H9 (cell line): ENCODE results near the gene U2AF1L4. TPM values are rescaled to one million over a fixed set of nuclear protein-coding genes. Genes with fewer than 3 reads are reported as not detected.

Experiments used
- DNase-seq: peaks from one replicate; pipeline ENCODE4 v3.0.0-alpha.2; 2017
- H2AFZ ChIP-seq: one replicate; pipeline ENCODE4 v1.6.1; 2013; ENCODE audit warnings: mild to moderate bottlenecking, low read length, control low read depth, moderate library complexity
- H2AK5ac ChIP-seq: 2 replicates; pipeline ENCODE4 v1.6.1; 2013; ENCODE audit warnings: low read length, control low read depth, mixed read lengths; ENCODE audit not compliant: insufficient read length
- H2BK120ac ChIP-seq: one replicate; pipeline ENCODE4 v1.6.1; 2013; ENCODE audit warnings: low read depth, mild to moderate bottlenecking, low read length, control low read depth, inconsistent platforms; ENCODE audit not compliant: poor library complexity, severe bottlenecking
- H2BK12ac ChIP-seq: 2 replicates; pipeline ENCODE4 v1.6.1; 2013; ENCODE audit warnings: low read length, control low read depth, mixed read lengths, low read depth; ENCODE audit not compliant: insufficient read length
- H2BK15ac ChIP-seq: 2 replicates; pipeline ENCODE4 v1.6.1; 2013; ENCODE audit warnings: low read depth, low read length, control low read depth
- H2BK20ac ChIP-seq: one replicate; pipeline ENCODE4 v1.6.1; 2013; ENCODE audit warnings: low read depth, mild to moderate bottlenecking, low read length, control low read depth, inconsistent platforms; ENCODE audit not compliant: poor library complexity, severe bottlenecking
- H2BK5ac ChIP-seq: 2 replicates; pipeline ENCODE4 v1.6.1; 2013; ENCODE audit warnings: low read length, control low read depth, mixed read lengths; ENCODE audit not compliant: insufficient read length
- H3K14ac ChIP-seq: 2 replicates; pipeline ENCODE4 v1.6.1; 2013; ENCODE audit warnings: low read length, control low read depth; ENCODE audit not compliant: insufficient read depth
- H3K18ac ChIP-seq: 2 replicates; pipeline ENCODE4 v1.6.1; 2013; ENCODE audit warnings: low read depth, mild to moderate bottlenecking, mixed read lengths, low read length, control low read depth; ENCODE audit not compliant: insufficient read length
- H3K23ac ChIP-seq: 2 replicates; pipeline ENCODE4 v1.6.1; 2013; ENCODE audit warnings: low read length, control low read depth, mixed read lengths, low read depth; ENCODE audit not compliant: insufficient read length
- H3K23me2 ChIP-seq: 2 replicates; pipeline ENCODE4 v1.6.1; 2013; ENCODE audit warnings: low read depth, mild to moderate bottlenecking, mixed read lengths, low read length, control low read depth; ENCODE audit not compliant: insufficient read length, poor library complexity, severe bottlenecking
- H3K27ac ChIP-seq: 2 replicates; pipeline ENCODE4 v1.5.1; 2013; ENCODE audit warnings: low read length, control low read depth, mixed read lengths, low read depth; ENCODE audit not compliant: insufficient read length
- H3K27me3 ChIP-seq: 2 replicates; pipeline ENCODE4 v1.6.1; 2013; ENCODE audit warnings: low read length, control low read depth, inconsistent platforms; ENCODE audit not compliant: insufficient read depth
- H3K4ac ChIP-seq: 2 replicates; pipeline ENCODE4 v1.6.1; 2013; ENCODE audit warnings: low read depth, mild to moderate bottlenecking, control low read depth, inconsistent platforms, low read length, moderate library complexity
- H3K4me1 ChIP-seq: 2 replicates; pipeline ENCODE4 v1.6.1; 2013; ENCODE audit warnings: low read length, control low read depth, inconsistent platforms; ENCODE audit not compliant: insufficient read depth
- H3K4me2 ChIP-seq: 2 replicates; pipeline ENCODE4 v1.6.1; 2013; ENCODE audit warnings: low read length, control low read depth, mixed read lengths; ENCODE audit not compliant: insufficient read length, insufficient read depth
- H3K56ac ChIP-seq: 2 replicates; pipeline ENCODE4 v1.6.1; 2013; ENCODE audit warnings: low read depth, mild to moderate bottlenecking, mixed read lengths, low read length, control low read depth; ENCODE audit not compliant: insufficient read length
- H3K79me1 ChIP-seq: 2 replicates; pipeline ENCODE4 v1.6.1; 2013; ENCODE audit warnings: low read depth, mild to moderate bottlenecking, moderate library complexity, low read length, control low read depth, inconsistent platforms; ENCODE audit not compliant: insufficient read depth, poor library complexity, severe bottlenecking
- H3K79me2 ChIP-seq: 2 replicates; pipeline ENCODE4 v1.6.1; 2013; ENCODE audit warnings: low read length, control low read depth, inconsistent platforms; ENCODE audit not compliant: insufficient read depth
- H3K9ac ChIP-seq: 2 replicates; pipeline ENCODE4 v1.6.1; 2013; ENCODE audit warnings: low read length, control low read depth, mixed read lengths; ENCODE audit not compliant: insufficient read length; ENCODE audit errors: extremely low read depth
- H3K9me3 ChIP-seq: one replicate; pipeline ENCODE4 v1.6.1; 2013; ENCODE audit warnings: low read depth, low read length, inconsistent platforms; ENCODE audit not compliant: control insufficient read depth
- H3T11ph ChIP-seq: one replicate; pipeline ENCODE4 v1.6.1; 2013; ENCODE audit warnings: mild to moderate bottlenecking, low read length, control low read depth, inconsistent platforms
- H4K20me1 ChIP-seq: one replicate; pipeline ENCODE4 v1.6.1; 2013; ENCODE audit not compliant: control insufficient read depth, insufficient read length, insufficient read depth
- H4K5ac ChIP-seq: 2 replicates; pipeline ENCODE4 v1.6.1; 2013; ENCODE audit warnings: low read depth, mild to moderate bottlenecking, mixed read lengths, low read length, control low read depth; ENCODE audit not compliant: insufficient read length
- H4K8ac ChIP-seq: replicated peaks from 2 replicates; pipeline ENCODE4 v1.6.1; 2013; ENCODE audit warnings: low read length, control low read depth, mixed read lengths, low read depth; ENCODE audit not compliant: insufficient read length
- H4K91ac ChIP-seq: 2 replicates; pipeline ENCODE4 v1.6.1; 2013; ENCODE audit warnings: low read depth, mild to moderate bottlenecking, moderate library complexity, mixed read lengths, low read length, control low read depth; ENCODE audit not compliant: insufficient read length
- H3K27ac Mint-ChIP-seq, 3 experiments: 2 replicates in 2 of 3; 3 replicates in 1 of 3; pipeline ENCODE4 v1.8.0; 2020 to 2021; ENCODE audit warnings: mixed read lengths in 3 of 3, mild to moderate bottlenecking in 1 of 3, moderate library complexity in 1 of 3
- H3K27me3 Mint-ChIP-seq: 2 replicates; pipeline ENCODE4 v1.8.0; 2021; ENCODE audit warnings: low read depth, mild to moderate bottlenecking, moderate library complexity, mixed read lengths
- H3K36me3 Mint-ChIP-seq, 3 experiments: 2 replicates in 2 of 3; 3 replicates in 1 of 3; pipeline ENCODE4 v1.8.0; 2020 to 2021; ENCODE audit warnings: low read depth in 3 of 3, mixed read lengths in 3 of 3; ENCODE audit not compliant: insufficient read depth in 1 of 3
- H3K4me1 Mint-ChIP-seq, 2 experiments: 2 replicates each; pipeline ENCODE4 v1.8.0; 2020; ENCODE audit warnings: mixed read lengths in 2 of 2
- H3K4me3 Mint-ChIP-seq, 2 experiments: 2 replicates in 1 of 2; 3 replicates in 1 of 2; pipeline ENCODE4 v1.8.0; 2020 to 2021; ENCODE audit warnings: mild to moderate bottlenecking in 2 of 2, mixed read lengths in 2 of 2, moderate library complexity in 1 of 2
- H3K9me3 Mint-ChIP-seq, 2 experiments: 2 replicates in 1 of 2; 3 replicates in 1 of 2; pipeline ENCODE4 v1.8.0; 2020; ENCODE audit warnings: mild to moderate bottlenecking in 2 of 2, mixed read lengths in 2 of 2, moderate library complexity in 1 of 2
- WGBS: extraction: QIAGEN DNeasy Blood & Tissue Kit; methylation state at CpG from one replicate; pipeline ENCODE4 v1.1.7; 2013; ENCODE audit warnings: missing lambda C conversion rate, low lambda C conversion rate, mixed read lengths; ENCODE audit not compliant: insufficient read length; ENCODE audit errors: extremely low coverage; 5-methylcytosine and 5-hydroxymethylcytosine counted together
- total RNA-seq: library from RNA; stranded (reverse); gene quantifications from 2 replicates; pipeline ENCODE4 v1.2.1, GENCODE V29; 2021
- TF ChIP-seq, protein P1 (sequence below): fragments of 200-600 bp; sonication (generic); conservative IDR thresholded peaks from 3 replicates; pipeline ENCODE4 v1.8.0; 2021; ENCODE audit warnings: antibody characterized with exemption, mild to moderate bottlenecking

Gene U2AF1L4
- total RNA-seq, 1 experiment from 2014 or later, result 16.8 TPM

DNA sequence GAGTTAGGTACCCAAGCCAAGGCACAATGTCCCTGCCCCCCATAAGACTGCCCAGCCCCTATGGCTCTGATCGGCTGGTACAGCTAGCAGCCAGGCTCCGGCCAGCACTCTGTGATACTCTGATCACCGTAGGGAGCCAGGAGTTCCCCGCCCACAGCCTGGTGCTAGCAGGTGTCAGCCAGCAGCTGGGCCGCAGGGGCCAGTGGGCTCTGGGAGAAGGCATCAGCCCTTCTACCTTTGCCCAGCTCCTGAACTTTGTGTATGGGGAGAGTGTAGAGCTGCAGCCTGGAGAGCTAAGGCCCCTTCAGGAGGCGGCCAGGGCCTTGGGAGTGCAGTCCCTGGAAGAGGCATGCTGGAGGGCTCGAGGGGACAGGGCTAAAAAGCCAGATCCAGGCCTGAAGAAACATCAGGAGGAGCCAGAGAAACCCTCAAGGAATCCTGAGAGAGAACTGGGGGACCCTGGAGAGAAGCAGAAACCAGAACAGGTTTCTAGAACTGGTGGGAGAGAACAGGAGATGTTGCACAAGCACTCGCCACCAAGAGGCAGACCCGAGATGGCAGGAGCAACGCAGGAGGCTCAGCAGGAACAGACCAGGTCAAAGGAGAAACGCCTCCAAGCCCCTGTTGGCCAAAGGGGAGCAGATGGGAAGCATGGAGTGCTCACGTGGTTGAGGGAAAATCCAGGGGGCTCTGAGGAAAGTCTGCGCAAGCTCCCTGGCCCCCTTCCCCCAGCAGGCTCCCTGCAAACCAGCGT is 30.4 kb downstream of the U2AF1L4 start:
- Histone ChIP-seq H3K79me2 (peaks cover 11% of the 10 kb centered on the region; the same call in 1 of the 2 replicates), H3K14ac (no peak overlapping the region), H4K5ac (no peak overlapping the region), H2BK5ac (no peak overlapping the region), H4K20me1 (peaks cover 6% of the 10 kb centered on the region), H4K8ac (no peak overlapping the region), H2AFZ (no peak overlapping the region), H3K56ac (no peak overlapping the region), H3K27ac (no peak overlapping the region), H4K91ac (no peak overlapping the region), H2BK20ac (no peak overlapping the region), H2BK12ac (no peak overlapping the region), H3K23ac (no peak overlapping the region), H3K79me1 (no peaks in the 10 kb centered on the region), H3T11ph (no peak overlapping the region), H3K9ac (no peak overlapping the region), H2AK5ac (no peak overlapping the region), H3K9me3 (no peaks in the 10 kb centered on the region), H3K23me2 (peaks cover 18% of the 10 kb centered on the region), H2BK15ac (no peak overlapping the region), H3K27me3 (no peaks in the 10 kb centered on the region), H3K4me1 (peaks cover 10% of the 10 kb centered on the region; the same call in 1 of the 2 replicates), H3K4ac (no peak overlapping the region), H3K4me2 (no peak overlapping the region), H2BK120ac (no peak overlapping the region), H3K18ac (no peak overlapping the region)
- DNase-seq, result peak; percentile 66
- no peaks in the 10 kb centered on the region; the same call in 1 of the 2 replicates for H3K27me3 Mint-ChIP-seq
- H3K9me3 Mint-ChIP-seq, result no peaks in the 10 kb centered on the region; a peak in 1 of 5 replicates
- peak overlapping the region in 1 of 3 experiments; percentile 57; a peak in 1 of 7 replicates for H3K27ac Mint-ChIP-seq
- peak overlapping the region; percentile 75 to 86 for H3K4me3 Mint-ChIP-seq
- H3K4me1 Mint-ChIP-seq, result peaks cover 49% of the 10 kb centered on the region in 2 experiments
- TF ChIP-seq, protein P1, sequence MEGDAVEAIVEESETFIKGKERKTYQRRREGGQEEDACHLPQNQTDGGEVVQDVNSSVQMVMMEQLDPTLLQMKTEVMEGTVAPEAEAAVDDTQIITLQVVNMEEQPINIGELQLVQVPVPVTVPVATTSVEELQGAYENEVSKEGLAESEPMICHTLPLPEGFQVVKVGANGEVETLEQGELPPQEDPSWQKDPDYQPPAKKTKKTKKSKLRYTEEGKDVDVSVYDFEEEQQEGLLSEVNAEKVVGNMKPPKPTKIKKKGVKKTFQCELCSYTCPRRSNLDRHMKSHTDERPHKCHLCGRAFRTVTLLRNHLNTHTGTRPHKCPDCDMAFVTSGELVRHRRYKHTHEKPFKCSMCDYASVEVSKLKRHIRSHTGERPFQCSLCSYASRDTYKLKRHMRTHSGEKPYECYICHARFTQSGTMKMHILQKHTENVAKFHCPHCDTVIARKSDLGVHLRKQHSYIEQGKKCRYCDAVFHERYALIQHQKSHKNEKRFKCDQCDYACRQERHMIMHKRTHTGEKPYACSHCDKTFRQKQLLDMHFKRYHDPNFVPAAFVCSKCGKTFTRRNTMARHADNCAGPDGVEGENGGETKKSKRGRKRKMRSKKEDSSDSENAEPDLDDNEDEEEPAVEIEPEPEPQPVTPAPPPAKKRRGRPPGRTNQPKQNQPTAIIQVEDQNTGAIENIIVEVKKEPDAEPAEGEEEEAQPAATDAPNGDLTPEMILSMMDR, result peak; percentile 48
- no CpG with 5 or more reads among the region's 14 CpGs for WGBS
- peaks cover 4 to 14% (median 6%) of the 10 kb centered on the region in 3 experiments; a peak in 5 of 7 replicates for H3K36me3 Mint-ChIP-seq
